Kidney glomerular epithelial cell (primary cell): ENCODE measurements around the gene AAK1.
A peak's percentile ranks its signal among the peaks of the same experiment; 100 is the strongest.
"Not testable (repeated sequence)": the region's sequence is repeated elsewhere in the genome, so short reads cannot be mapped to it uniquely, and the experiment has no call there.

ENCODE experiments used
- DNase-seq: peaks from one replicate; lab custom pipeline; 2025; lab: John Stamatoyannopoulos, UW

AAK1 gene

DNA sequence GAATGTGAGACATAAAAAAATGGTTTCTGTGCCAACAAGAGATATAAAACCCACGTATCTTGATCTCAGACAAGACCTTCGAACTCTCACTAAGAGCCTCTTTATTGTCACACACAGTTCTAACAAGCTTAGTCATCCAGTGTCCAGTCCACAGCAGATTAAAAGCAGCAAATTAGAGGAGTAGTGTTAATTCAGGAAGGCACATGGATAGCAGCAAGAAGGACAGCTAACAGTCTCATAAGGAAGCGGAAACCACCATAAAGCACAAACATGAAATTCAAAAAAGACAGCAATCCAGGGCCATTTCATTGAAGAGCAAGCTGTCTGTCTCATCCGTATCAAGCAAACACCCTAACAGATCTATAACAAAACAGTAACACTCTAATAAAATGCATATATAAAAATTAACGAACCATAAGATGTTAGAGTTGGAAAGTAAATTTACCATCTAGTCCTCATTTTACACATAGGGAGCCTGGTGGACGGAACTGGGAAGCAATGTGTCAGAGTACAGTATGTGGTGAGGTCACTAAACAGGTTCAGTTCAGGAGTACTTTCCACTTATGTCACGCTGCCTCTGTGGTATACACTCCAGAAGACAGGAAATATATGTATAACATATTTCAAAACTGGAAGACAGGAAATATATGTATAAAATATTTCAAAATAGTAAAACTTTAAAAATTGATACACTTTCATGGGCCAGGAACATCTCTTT, 18.3 kb downstream of the AAK1 start:
- DNase-seq: no peak

GRCh38 chr2:69624611-69625010, 18.9 kb downstream of the AAK1 start:
- DNase-seq: no peak

DNA sequence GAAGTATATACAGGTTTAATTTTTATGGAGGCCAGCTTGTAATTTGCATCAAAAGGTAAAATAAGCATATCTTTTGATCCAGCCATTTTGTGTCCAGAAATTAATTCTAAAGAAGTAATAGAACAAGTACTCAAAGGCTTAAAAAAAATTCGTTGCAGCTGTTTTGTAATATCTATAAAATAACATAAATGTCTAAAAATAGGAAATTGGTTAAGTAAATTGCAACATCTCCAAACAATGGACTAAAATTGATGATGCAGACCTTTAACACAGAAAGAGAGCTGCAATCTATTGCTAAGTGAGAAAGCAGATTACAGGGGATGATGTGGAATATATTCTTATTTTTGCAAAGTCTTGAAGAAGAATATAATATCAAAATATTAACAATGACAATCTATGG, 19.4 kb downstream of the AAK1 start:
- DNase-seq: no peak

DNA sequence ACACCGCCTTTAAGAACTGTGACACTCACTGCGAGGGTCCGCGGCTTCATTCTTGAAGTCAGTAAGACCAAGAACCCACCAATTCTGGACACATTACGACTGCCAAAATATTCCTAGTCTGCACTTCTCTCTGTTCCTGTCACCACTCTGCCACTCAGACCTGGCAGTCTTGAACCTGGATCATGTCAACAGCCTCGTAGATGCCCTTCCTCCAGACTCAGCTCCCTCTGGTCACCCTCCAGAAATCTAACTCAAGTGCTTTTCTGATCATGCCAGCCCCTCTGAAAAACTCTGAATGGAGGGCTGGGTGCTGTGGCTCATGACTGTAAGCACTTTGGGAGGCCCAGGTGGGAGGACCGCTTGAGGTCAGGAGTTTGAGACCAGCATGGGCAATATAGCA, 20.3 kb downstream of the AAK1 start:
- no peak for DNase-seq

GRCh38 chr2:69622805-69623204, 20.7 kb downstream of the AAK1 start:
- not testable (repeated sequence) for DNase-seq

DNA sequence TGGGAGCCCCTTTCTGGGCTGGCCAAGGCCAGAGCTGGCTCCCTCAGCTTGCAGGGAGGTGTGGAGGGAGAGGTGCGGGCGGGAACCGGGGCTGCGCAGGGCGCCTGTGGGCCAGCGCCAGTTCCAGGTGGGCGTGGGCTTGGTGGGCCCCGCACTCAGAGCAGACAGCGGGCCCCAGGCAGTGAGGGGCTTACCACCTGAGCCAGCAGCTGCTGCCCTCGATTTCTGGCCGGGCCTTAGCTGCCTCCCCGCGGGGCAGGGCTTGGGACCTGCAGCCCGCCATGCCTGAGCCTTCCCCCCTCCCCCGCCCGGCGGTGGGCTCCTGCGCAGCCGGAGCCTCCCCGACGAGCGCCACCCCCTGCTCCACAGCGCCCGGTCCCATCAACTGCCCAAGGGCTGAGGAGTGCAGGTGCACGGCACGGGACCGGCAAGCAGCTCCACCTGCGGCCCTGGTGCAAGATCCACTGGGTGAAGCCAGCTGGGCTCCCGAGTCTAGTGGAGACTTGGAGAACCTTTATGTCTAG, 21.5 kb downstream of the AAK1 start:
- DNase-seq: not testable (repeated sequence)

DNA sequence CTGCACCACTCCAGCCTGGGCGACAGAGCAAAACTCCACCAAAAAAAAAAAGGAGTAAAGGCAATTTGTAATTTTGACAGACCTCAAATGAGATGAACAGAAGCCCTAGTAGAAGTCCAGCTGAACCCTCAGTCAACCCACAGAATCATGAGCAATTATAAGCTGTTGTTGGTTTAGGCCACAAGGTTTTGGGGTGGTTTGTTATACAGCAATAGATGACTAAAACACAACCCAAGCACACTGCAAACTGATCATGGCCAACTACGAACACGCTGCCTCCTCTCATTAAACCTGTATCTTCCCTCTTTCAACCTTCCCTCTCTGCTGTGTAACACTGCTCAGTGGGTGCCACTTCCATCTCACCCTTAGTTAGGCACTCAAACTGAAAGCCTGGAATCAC, 22.1 kb downstream of the AAK1 start:
- no peak for DNase-seq

GRCh38 chr2:69620870-69621269, 22.7 kb downstream of the AAK1 start:
- no peak for DNase-seq

DNA sequence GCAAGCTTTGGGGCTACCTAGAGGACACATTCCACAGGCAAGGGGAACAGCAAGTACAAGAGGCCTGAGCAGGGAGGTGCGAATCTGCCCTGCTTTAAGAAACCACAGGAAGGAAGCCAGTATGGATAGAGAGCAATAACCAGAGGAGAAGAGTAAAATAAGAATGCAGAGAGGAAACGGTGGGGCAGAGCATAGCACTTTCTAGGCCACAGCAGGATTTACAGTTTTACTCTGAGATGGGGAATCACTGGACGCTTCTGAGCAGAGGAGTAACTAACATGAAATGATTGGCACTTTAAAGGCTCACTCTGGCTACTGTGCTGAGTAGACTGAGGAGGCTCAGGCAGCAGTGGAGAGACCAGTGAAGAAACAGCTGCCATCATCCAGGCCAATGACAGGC, 23.8 kb downstream of the AAK1 start:
- DNase-seq: no peak

DNA sequence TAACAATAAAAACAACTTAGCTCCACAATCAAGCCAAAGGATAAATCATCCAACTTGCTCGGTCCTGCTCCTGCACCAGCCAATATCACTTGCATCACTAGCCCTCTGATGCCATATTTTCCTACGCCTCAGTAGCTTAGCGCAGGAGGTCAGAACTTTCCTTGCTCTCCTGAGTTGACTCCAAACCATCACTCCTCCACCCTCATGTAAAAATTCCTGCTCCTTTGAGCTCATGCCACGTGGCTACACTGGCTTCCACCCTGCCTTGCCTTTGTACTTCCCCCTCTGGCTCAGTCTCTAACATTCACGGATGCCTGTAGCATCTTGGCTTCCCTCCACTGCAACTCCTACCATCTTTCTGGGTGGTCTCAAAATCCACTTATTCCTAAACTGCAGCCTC, 25.2 kb downstream of the AAK1 start:
- DNase-seq: peak; percentile 41

GRCh38 chr2:69617744-69618143, 25.8 kb downstream of the AAK1 start:
- no peak for DNase-seq

- DNase-seq: no peak
These were observed 26.8 kb downstream of the AAK1 start for GRCh38 chr2:69616755-69617154.

- DNase-seq: no peak
These were observed 27.6 kb downstream of the AAK1 start for GRCh38 chr2:69615969-69616368.

DNA sequence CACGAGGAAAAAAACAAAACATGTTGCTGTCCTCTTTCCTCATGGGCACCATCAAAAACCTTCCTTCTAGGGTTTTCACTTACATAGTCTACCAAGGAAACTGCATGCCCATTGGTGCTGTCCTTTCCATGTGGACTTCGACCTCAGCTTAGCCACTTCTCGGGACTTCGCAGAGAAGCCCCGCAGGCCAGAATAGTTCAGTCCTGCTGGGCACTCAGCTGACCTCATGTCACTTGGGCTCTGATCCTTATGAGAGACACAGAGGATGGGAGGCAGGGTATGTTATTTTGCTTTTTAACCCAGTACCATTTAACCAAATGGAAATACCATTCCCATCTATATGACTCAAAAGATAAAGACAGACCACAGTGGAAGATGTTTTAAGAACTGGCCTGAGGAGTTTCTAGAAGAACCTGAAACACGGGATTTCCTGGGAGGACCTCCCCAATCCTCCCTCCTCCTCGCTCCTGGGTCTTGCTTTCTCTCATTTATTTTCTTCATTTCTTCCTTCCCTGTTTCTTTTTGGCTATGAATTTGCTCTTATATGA, 28.4 kb downstream of the AAK1 start:
- DNase-seq: no peak

DNA sequence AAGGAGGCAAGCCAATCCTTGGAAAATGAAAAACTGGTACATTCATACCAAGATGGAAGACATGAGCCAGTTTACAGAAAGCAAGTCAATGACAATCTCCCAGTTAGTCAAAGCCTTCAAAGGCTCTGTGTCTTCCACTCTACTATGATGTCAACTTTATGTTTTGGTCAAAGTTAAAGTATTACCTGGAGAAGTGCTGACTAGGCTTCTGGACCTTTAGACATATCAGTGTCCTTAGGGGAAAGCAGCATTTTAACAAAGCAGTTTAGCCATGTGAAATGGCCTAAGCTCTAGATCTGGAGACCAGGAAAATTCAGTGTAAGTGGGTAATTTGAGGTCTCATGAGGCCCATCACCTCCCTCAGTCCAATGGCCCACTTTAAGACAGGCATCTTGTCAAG, 30.8 kb downstream of the AAK1 start:
- DNase-seq: no peak

GRCh38 chr2:69612200-69612599, 31.3 kb downstream of the AAK1 start:
- no peak for DNase-seq

DNA sequence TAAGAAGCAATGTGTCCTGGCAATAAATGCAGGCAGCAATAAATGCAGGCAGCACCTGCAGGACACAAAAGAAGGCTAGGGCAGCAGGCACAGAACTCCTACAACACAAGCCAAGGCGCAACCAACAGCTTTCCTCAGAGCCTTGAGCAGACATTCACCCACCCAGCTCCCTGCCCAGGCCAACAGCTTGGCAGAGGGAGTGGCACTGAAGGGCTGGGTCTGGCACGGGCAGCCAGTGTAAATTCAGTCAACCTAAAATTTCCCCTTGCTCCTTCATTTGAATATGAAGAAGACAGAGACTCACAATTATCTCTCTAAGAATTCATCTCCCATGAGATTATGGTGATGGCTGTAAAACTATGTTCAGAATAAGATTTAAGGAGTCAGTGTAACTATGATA, 35.4 kb downstream of the AAK1 start:
- DNase-seq: no peak

GRCh38 chr2:69606771-69607170, 36.8 kb downstream of the AAK1 start:
- not testable (repeated sequence) for DNase-seq

DNA sequence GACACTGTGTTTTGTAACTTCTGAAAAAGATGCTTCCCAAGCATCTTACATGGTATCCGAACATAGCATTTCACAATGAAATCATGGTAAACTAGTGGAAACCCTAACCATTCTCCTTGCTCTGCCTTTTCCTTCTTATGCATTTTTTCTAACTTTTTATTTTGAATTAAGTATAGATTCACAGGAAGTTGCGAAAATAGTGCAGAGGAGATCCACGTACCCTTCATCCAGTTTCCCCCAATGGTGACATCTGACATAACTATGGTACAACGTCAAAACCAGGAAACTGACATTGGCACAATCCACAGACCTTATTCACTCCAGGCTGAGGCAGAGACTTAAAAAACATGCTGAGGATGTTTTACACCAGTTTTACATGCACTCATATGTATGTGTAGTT, 38.3 kb downstream of the AAK1 start:
- no peak for DNase-seq

GRCh38 chr2:69604836-69605235, 38.7 kb downstream of the AAK1 start:
- DNase-seq: no peak

GRCh38 chr2:69604026-69604678, 39.4 kb downstream of the AAK1 start:
- peak; percentile 16 for DNase-seq

GRCh38 chr2:69603146-69603743, 40.3 kb downstream of the AAK1 start:
- no peak for DNase-seq

DNA sequence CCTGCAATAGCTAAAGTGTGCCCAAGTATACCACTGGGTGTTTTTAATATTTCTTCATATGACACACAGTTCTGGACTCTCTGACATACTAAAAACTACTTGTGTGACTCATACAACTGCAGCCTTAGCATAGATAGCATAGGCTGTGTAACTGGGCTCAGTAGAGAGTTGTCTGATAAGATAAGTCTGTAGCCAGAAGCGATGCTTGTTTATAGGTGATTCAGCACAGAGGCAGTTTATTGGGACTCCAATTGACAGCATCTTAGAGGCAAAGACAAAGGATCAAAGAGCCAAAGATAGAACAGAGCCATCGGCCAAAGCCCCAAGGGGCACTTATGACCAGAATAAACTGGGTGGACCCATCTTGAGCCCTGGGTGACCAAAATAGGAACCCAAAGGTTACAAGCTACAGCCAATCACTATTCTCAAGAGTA, 42.3 kb downstream of the AAK1 start:
- DNase-seq: peak; percentile 37
